Peyer's patch (tissue), 4 donors: ENCODE measurements around the gene RGS3. TPM values are rescaled to one million over a fixed set of nuclear protein-coding genes. Genes with fewer than 3 reads are reported as not detected.
A peak's percentile ranks its signal among the peaks of the same experiment; 100 is the strongest.

ENCODE experiments used
- DNase-seq, 3 donors: peaks; one replicate each; pipeline ENCODE4 v3.0.0-alpha.2; 2017 to 2019
- H3K27ac ChIP-seq, 4 donors: fragments of 200-600 bp; sonication (generic); one replicate each; pipeline ENCODE4 v1.5.1; 2016 to 2019
- H3K27me3 ChIP-seq, 2 donors: fragments of 200-600 bp; sonication (generic); one replicate each; pipeline ENCODE4 v1.5.1; 2019
- H3K36me3 ChIP-seq, 3 donors: fragments of 200-600 bp; sonication (generic); one replicate each; pipeline ENCODE4 v1.5.1; 2016 to 2019
- H3K4me1 ChIP-seq, 4 donors: fragments of 200-600 bp; sonication (generic); one replicate each; pipeline ENCODE4 v1.5.1; 2016 to 2019
- H3K4me3 ChIP-seq, 4 donors: fragments of 200-600 bp; sonication (generic); 1 replicate in 3 of 4; 2 replicates in 1 of 4; pipeline ENCODE4 v1.5.1; 2016 to 2019; ENCODE audit warnings: mild to moderate bottlenecking in 1 of 4
- H3K9me3 ChIP-seq, 4 donors: fragments of 200-600 bp; sonication (generic); one replicate each; pipeline ENCODE4 v1.5.1; 2016 to 2019; ENCODE audit warnings: mild to moderate bottlenecking in 1 of 4
- CTCF ChIP-seq, 6 experiments: fragments of 450-650 bp in 4 of 6; fragments of 200-600 bp in 2 of 6; sonication (generic) in 1 of 6; IDR thresholded peaks; one replicate each; pipeline ENCODE4 v1.5.1; 2017 to 2019; ENCODE audit warnings: antibody characterized with exemption in 6 of 6, mild to moderate bottlenecking in 3 of 6, moderate library complexity in 1 of 6
- POLR2A ChIP-seq, 2 donors: fragments of 450-650 bp; IDR thresholded peaks; one replicate each; pipeline ENCODE4 v1.5.1; 2017; ENCODE audit warnings: antibody characterized with exemption in 2 of 2, mild to moderate bottlenecking in 2 of 2, moderate library complexity in 2 of 2
- total RNA-seq, 4 donors: library from RNA; depleted of rRNA; stranded (reverse); fragments of >200 nt; gene quantifications; one replicate each; pipeline ENCODE4 v1.1.0, GENCODE V29; 2016

Gene RGS3
- total RNA-seq, 4 donors from 2014 or later: 55.3 to 113 (median 88.6) TPM

DNA sequence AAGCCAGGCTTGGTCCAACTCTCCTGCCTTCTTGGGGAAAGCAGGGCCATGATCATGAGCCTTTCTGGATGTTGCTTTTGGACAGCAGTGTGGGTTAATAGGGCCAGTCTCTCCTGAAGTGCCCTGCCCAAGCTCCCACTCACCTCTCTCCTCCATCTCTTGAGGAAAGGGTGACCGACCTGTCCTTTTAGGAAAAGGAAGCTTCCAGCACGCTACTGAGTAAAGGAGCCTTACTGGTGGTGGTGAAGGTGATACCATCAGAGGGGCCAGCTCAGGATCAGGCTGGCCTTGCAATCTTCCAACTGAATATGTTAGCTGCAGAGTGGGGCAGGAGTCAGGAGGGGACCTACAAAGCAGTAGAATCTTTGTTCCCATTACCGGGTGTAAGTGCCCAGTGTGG lies 2.2 kb upstream of the RGS3 start:
- Histone ChIP-seq H3K27me3 (no peaks in the 10 kb centered on the region), H3K4me3 (no peak overlapping the region), H3K4me1 (peaks cover 0 to 12% (median 0%) of the 10 kb centered on the region in 4 donors), H3K9me3 (no peaks in the 10 kb centered on the region), H3K36me3 (no peaks in the 10 kb centered on the region), H3K27ac (no peak overlapping the region)
- no peak for TF ChIP-seq POLR2A (IDR thresholded peaks at IDR 0.05)
- no peak for TF ChIP-seq CTCF (IDR thresholded peaks at IDR 0.05)
- no peak for DNase-seq

DNA sequence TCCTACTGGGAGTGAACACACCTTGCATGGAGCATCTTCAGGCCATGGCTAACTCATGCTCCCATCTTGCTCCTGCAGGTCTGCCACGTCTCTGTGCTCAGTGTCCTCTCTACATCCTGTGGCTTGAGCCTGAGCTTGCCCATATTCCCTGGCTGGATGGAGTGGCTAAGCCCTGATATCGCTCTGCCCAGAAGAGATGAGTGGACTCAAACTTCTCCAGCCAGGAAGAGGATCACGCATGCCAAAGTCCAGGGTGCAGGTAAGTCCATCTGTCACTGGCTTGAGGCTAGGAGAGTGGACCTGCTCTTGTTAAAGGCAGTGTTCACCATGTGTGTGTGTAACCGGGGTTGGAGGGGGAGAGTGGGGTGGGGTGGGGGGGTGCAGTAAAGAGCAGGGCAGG lies 1.6 kb upstream of the RGS3 start:
- Histone ChIP-seq H3K27ac (no peak overlapping the region), H3K27me3 (no peaks in the 10 kb centered on the region), H3K4me3 (no peak overlapping the region), H3K36me3 (no peaks in the 10 kb centered on the region), H3K9me3 (no peaks in the 10 kb centered on the region), H3K4me1 (peaks cover 0 to 9% (median 0%) of the 10 kb centered on the region in 4 donors)
- no peak for TF ChIP-seq POLR2A (IDR thresholded peaks at IDR 0.05)
- no peak for TF ChIP-seq CTCF (IDR thresholded peaks at IDR 0.05)
- DNase-seq: no peak

DNA sequence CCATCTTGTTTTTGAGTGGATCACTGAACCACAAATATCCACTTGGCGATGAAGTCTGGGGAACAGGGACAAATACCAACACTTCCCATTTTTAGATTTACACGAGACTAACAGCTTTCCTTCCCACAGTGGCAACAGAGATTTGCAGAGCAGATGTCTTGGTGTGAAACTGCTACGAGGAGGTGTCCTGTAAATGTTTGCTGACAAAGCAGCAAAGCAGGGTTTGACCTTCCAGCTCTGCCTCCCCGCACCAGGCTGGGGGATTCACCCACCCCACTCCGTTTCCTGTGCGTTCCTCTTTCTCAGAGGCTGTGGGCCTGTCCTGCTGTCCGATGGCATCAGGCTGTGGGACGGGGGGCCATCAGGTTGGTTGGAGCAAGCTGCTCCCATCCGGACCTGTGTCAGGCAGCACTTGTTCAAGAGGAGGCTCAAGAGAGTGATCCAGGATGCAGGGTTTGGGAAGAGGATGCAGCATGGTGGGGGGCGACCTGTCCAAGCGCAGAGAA lies 693 bp upstream of the RGS3 start:
- no peaks in the 10 kb centered on the region for H3K9me3 ChIP-seq
- no peak for TF ChIP-seq CTCF (IDR thresholded peaks at IDR 0.05)
- no peak for TF ChIP-seq POLR2A (IDR thresholded peaks at IDR 0.05)
- peak overlapping the region in 1 of 4 donors; percentile 62 for H3K4me3 ChIP-seq
- H3K27ac ChIP-seq: no peak overlapping the region
- no peak for DNase-seq
- H3K36me3 ChIP-seq: no peaks in the 10 kb centered on the region
- H3K27me3 ChIP-seq: no peaks in the 10 kb centered on the region
- peaks cover 0 to 9% (median 0%) of the 10 kb centered on the region in 4 donors for H3K4me1 ChIP-seq

DNA sequence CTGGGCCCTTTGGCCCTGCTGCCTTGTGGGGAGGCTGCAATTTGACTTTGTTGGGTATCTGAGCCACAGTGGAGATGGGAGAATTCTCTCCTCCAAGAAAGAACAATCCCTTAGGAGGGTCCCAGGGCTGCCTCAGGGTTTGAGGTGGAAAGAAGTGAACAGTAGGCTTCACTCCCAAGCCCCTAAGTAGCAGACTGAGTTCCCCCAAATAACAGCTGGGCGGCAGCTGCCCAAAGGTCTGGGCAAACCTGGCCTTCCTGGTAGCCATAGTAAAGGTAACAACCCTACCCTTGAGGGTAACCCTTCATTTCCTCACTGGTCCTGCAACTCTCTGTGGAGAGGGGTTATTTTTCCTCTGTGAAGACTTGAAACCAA lies 746 bp downstream of the RGS3 start:
- H3K27me3 ChIP-seq: no peaks in the 10 kb centered on the region
- H3K4me1 ChIP-seq: peaks cover 0 to 9% (median 0%) of the 10 kb centered on the region in 4 donors
- peak overlapping the region in 3 of 4 donors; percentile 46 to 58 (median 52) for H3K27ac ChIP-seq
- H3K4me3 ChIP-seq: peak overlapping the region in 3 of 4 donors; percentile 34 to 62 (median 61)
- no peaks in the 10 kb centered on the region for H3K36me3 ChIP-seq
- no peaks in the 10 kb centered on the region for H3K9me3 ChIP-seq
- DNase-seq: no peak
- TF ChIP-seq CTCF (IDR thresholded peaks at IDR 0.05): no peak
- TF ChIP-seq POLR2A (IDR thresholded peaks at IDR 0.05): no peak

GRCh38 chr9:113465599-113466140 lies 2.1 kb downstream of the RGS3 start:
- peaks cover 0 to 9% (median 0%) of the 10 kb centered on the region in 4 donors for H3K4me1 ChIP-seq
- no peaks in the 10 kb centered on the region for H3K9me3 ChIP-seq
- no peak for DNase-seq
- no peak overlapping the region for H3K4me3 ChIP-seq
- no peak for TF ChIP-seq POLR2A (IDR thresholded peaks at IDR 0.05)
- no peak for TF ChIP-seq CTCF (IDR thresholded peaks at IDR 0.05)
- no peaks in the 10 kb centered on the region for H3K36me3 ChIP-seq
- H3K27me3 ChIP-seq: no peaks in the 10 kb centered on the region
- no peak overlapping the region for H3K27ac ChIP-seq
